CD4-positive, alpha-beta T cell treated with Interleukin-12 subunit alpha and Interleukin-12 subunit beta, for 1 hour (primary cell): ENCODE data around the gene AIP.

Source experiments
- DNase-seq: peaks from one replicate; pipeline ENCODE4 v3.0.0-alpha.2; 2020

The AIP gene

GRCh38 chr11:67494371-67495233, 11.8 kb downstream of the AIP start:
- DNase-seq: no peak

DNA sequence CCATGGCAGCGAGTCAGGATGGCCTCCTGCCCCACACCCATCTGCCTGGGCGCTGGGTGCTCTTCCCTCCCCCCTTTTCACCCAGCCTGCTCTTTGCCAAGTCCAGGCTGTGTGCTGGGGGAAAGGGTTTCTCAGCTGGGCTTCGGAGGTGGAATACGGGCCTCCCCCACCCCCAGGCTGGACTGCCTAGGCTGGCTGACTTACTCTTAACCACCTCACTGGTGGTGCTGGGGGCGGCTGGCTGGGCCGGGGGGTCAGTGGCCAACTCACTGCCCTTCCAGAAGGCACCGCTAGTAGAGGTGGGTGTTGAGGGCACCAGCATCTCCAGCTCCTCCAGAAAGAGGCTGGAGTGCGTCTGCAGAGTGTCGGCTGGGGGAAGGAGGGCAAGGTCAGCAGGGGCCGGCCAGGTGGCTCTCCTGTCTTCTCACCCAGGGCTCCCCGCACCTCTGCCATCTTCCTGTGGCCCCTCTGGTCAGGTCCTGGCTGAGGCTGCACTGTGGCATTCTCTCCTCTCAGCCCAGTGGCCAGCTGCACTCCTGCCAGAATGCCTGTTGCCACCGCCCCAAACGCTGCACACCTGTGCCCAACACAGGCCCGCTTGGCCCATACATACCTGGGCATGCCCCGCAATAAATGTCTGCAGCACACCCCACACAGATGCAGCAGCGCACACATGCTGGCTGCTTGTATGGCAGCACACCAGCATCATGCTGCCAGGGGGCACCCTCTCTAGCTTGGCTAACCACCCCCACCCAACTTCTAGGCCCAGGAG, 12.6 kb downstream of the AIP start:
- DNase-seq: no peak

DNA sequence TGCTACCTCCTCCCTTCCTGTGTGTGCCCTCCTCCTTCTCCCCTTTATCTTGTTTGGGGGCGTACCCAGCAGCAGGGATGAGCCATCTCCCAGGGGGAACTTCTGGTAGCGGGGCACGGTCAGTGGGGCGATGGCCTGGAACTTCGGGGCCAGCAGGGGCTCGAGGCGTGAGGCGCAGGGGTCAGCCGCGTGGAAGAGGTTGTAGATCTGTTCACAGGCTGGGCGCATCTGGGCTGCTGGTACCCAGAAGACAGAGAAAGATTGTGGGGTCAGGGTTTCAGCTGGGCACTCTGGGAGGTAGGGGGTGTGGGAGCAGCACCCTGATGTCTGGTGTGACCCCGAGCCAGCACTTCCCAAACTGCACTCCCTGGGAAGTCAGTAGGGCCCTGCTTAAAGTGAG, 13.3 kb downstream of the AIP start:
- DNase-seq: no peak

GRCh38 chr11:67497656-67498291, 14.9 kb downstream of the AIP start:
- DNase-seq: no peak

- no peak for DNase-seq
These were observed 15.7 kb downstream of the AIP start for GRCh38 chr11:67498544-67498972.

DNA sequence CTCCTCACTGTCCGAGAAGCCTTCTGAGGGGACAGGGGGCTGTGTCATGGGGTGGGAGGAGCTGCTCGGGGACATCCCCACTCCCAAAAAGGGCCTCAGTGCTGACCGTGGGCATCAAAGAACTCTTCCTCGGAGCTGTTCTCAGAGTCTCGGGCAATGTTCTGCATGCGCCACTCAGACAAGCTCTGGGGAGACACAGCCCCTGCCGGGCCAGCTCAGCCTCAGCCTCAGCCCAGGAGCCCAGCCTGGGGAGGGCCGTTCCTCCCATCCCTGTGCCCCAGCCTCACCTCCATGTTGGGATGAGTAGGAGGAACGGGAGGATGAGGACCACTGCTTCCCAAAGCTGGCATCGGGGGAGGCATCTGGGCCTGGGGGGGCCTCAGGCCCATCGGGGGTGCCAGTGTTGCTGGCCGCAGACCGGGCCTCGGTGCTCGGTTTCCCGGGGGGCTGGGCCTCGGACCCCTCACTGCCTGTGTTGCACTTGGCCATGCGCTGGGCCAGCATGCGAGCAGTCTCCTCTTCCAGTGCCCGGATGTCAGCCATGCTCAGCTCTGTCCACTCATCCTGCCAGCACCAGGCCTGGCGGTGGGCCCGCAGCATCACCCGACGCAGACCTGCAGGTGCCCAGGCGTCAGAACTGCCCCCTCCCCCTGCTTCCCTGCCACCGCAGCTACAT, 17.1 kb downstream of the AIP start:
- DNase-seq: no peak

DNA sequence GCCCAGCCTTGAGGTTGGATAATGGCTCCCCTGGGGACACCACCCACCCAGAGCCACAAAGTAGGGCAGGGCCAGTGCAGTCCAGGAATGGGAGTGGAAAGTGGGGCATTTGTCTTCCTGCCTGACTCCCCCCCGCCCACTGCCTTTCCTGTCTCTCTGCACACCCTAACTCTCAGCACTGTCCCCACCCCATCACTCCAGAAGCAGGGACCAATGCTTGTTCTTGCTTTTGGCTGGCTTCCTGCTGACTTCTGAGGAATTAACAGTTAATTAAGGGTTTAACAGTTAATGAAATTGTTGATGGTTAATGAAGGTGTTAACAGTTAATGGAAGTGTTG, 17.6 kb downstream of the AIP start:
- DNase-seq: no peak

DNA sequence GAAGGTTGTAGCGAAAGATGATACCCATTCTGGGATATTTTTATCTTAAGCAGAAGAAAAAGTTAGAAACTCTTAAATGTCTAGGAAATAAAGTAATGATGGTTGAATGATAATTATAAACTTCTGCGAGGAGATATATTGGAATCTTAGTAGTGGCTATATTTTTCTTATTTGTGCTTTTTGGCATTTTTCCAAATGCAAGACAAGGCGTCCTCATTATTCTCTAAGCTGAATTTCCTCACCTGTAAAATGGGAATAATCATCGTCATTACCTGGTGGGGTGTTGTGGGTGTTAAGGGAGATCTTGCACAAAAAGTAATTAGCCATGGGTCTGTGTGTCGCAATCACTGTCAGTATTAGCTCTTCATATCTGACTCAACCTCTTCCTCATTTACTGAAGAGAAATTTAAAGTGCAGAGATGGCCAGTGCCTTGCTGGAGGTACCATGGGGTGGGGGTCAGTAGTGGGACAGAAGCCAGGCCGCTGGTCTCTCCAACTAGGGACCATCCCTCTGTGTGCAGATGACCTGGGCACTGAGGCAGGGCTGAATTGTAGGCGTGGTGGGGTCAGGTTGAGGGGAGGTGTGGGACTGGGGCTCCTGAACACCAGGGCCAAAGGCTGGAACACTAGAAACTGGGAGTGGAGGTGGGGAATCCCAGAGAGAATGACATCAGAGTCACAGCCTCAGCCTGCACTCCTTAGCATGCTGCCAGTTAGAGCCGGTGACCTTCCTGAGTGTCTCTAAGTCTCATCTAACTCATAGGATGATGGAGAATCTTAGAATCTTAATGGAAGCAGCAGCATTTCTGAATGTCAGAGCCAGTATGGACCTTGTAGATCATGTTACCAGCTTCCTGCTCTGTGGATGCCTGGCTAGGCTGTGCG, 18.2 kb downstream of the AIP start:
- DNase-seq: no peak

DNA sequence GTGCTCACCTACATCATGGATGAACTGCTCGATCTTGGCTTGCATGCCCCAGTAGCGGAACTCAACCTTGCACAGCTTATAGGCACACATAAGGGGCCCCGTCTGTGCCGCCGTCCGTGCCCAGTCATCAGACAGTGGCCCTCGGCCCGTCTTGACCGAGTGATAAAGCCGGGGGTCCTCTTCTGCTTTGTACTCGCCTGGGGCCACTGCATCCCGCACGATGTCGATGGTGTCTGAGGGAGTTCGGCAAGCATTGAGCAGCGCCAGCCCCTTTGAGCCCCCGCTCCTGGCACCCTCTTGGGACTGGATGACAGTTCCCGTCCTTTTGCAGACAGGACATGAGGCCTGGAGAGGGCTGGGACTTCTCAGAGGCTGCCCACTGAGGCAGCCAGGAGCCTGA, 19.0 kb downstream of the AIP start:
- DNase-seq: no peak

DNA sequence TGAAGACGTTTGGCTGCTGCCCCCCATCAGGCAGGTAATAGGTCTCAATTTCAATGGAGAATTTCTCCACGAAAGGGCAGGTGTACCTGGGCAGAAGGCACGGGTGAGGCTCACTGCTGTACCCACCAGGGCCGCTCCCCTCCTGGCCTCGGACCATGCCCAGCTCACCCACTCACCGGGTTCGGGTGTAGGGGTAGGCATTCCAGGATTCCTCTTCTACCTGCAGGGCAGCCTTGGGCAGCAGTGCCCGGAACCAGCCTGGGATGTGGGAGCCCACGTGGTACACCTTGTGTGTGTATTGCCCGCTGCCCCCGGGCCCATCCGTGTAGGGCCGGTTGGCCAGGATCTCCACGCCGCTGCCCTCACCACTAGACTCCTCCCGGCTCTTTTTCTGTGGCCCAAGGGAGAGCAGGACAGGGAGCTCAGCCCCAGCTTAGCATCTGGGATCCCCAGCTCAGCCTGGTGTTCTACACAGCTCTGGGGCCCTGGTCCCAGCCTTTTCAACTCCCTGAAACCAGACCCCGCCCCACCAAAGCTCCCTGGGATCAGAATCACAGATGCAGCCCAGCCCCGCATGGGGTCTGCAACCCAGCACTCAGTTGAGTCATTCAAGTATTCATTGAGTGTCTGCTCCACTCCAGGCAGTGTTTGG, 19.6 kb downstream of the AIP start:
- DNase-seq: no peak

DNA sequence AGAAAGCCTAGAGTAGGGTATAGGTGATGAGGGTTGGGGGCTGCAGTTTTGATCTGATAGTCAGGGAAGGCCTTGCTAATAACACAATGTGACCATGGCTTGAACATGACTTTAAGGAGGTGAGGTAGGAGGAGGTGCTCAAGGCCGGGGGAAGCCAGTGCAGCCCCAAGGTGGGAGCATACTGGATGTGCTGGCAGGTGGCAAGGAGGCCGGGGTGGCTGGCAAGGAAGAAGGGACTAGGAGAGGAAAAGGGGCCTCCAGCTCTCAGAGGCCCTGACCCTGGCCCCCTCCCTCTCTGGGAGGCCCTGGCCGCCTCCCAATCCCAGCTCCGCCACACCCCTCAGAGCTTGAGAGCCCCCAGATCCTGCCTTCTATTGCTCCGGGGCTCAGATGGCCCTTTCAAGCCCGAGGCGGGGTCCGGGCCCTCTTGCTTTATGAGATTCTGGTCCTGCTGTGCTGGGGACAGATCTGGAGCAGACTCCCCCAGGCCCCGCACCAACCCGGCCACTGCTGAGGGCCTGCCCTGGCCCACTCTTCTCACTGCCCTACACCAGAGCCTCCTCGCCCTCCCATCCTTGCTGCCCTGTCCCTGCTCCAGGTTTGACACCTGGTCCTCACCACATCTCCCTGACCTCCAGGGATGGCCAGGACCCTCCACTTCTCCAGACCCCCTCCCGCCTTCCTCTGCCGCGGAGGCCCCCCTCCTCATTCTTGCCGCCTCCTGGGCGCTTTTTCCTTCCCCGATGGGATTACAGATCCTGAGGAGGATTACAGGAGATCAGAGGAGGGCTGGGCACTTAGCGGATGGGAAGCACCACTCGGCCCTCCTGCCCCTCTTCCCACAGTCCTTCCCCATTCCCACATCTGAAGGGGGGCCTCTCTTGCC, 20.5 kb downstream of the AIP start:
- no peak for DNase-seq

DNA sequence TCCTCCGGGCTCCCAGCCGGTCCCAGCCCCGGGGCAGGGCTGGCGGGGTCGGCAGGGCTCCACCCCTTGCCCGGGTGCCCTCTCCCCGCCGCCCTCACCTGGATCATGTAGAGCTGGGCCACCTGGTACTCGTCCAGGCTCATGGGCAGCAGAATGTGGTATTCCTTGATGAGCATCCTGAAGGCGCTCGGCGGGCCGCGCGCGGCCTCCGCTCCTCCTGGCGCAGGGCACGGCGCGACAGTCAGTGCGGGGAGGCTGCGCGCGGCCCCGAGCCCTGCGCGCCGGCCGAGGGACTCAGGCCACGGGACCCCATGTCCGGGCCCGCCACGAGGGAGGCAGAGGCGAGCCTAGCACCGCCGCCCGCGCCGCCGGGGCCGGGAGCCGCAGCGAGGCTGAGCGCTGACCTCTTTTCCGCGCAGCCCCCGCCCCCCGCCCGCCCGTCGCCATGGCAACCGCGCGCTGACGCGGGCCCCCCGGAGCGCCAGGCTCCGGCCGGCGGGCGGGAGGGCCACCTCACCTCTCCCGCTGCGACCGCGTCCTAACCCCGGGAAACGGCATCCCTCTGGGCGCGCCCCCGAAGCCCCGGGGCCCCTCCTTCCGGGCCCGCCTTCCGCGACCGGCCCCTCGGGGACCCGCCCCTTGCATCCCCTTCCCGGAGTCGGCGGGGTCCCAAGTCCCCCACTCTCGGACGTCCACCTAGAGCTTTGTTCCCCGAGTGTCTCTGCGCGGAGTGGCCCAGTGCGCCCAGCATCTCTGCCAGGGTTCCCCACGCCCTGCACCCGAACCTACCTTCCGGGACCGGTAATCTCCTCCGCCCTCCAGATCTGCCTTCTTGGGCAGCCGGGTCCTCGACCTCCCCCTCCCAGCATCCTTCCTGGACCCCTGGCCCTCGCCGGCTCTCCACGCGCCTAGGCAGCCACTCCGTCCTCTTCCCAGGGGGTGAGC, 21.5 kb downstream of the AIP start:
- DNase-seq: peak; percentile 58

- DNase-seq: peak; percentile 79
These were observed 22.2 kb downstream of the AIP start, which contains the start of gene PITPNM1 for GRCh38 chr11:67504950-67505581. Gene PITPNM1, minus strand, starts transcription at chr11:67505363. Its CDS starts 1,183 bp downstream, at chr11:67504180.

DNA sequence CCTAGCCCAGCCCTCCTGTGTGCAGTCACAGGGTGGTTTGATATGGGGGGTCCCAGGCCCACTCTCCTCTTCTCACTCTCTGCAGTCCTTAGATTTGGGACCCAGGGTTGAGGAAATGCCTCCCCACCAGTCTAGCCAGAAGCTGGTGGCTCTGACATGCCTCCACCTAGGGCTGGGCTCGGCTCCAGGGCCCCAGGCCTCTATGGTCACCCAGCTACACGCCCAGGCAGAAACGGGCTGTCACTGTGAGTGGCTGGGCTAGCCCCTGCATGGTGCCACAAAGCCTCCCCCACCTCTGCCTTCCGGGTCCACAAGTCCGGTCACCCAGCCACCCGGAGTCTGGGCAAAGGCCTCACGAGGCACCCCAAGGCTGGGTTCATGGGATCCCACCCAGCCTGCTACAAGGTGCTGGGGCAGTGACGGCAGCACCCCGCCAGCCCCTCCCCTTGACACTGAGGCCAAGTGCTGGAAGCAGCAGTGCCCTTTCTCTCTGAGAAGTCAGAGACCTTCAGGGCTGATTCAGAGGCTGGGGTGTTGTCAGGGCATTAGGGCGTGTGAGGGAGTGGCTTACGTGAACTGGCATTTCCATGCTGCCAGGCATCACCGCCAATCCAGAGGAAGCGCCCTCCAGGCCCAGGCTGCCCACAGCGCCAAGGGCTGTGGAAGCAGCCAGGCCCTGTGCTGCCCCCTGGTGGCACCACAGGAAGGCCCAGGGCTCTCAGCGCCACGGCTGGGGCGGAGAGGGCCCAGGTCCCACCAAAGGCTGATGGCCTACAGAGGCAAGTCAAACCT, 23.0 kb downstream of the AIP start:
- peak; percentile 91 for DNase-seq

DNA sequence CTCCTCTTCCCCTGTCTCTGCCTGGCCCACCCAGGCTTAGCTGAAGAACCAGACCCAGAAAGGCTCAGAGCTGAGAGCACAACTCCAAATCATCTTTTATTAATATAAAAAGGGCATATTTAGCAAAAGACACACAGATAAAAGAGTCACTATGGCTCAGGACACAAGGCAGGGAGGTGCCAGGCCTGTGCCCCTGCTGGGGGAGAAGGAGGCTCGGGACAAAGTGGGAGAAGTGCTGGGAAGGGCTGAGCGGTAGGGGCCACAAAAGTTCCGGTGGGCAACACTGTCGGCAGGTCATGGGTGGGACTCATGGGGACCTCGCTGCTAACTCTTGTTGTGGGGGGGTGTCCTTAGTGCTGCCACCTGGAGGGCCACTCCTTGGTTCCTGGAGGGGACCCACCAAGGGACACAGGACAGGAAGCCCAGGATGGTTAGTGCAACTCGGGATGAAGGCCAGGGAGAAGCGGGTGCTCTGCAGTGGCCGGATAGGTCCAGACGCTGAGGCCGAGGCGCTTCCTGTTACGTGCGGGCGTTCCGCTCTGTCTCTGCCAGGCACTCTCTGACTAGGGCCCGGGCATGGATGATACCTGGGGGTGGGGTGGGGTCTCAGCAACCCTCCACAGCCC, 23.7 kb downstream of the AIP start:
- DNase-seq: no peak

DNA sequence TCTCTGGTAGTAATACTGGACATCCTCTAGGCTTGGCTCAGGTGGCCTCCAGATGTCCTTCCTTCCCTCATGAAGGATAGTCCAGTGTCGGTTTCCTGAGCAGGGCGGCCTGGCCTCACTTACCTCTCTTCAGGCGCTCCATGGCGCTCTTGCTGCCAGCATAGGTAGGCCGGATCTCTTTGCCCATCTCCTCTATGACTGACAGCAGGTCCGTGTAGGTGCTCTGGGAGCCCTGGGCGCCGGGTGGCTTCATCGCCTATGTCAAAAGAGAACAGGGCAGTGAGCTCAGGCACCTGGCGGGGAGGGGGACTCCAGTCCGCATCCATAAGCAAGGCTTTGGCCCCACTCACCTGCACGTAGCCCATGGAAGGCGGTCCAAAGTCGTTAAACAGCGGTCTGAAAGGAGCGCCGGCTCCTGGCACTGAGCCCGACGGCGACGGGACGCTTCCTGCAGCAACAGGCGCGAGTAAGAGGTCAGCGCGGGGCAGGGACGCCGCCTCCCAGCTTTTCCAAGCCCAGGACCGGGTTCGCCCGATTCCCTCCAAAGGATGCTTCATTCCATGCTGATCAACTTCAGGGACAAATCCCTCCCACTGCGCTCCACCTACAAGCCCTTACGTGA, 24.5 kb downstream of the AIP start:
- no peak for DNase-seq
